22Rv1 (cell line): ENCODE data around the gene ANXA8.
"Not testable (repeated sequence)": the region's sequence is repeated elsewhere in the genome, so short reads cannot be mapped to it uniquely, and the experiment has no call there.

ENCODE experiments used
- CTCF ChIP-seq: fragments of 450-650 bp; IDR thresholded peaks from 2 replicates; pipeline ENCODE4 v1.5.1; 2017; ENCODE audit warnings: mild to moderate bottlenecking
- ZFX ChIP-seq: fragments of 450-650 bp; IDR thresholded peaks from 2 replicates; pipeline ENCODE4 v1.6.1; 2017; ENCODE audit warnings: antibody characterized with exemption, borderline replicate concordance

- not testable (repeated sequence) for TF ChIP-seq CTCF, ZFX
Observed at GRCh38 chr10:47502313-47502712, 18.4 kb upstream of the ANXA8 start.
